ENCODE data around the gene SBF1. TPM values are rescaled to one million over a fixed set of nuclear protein-coding genes. Genes with fewer than 3 reads are reported as not detected.

SBF1 gene, protein sequence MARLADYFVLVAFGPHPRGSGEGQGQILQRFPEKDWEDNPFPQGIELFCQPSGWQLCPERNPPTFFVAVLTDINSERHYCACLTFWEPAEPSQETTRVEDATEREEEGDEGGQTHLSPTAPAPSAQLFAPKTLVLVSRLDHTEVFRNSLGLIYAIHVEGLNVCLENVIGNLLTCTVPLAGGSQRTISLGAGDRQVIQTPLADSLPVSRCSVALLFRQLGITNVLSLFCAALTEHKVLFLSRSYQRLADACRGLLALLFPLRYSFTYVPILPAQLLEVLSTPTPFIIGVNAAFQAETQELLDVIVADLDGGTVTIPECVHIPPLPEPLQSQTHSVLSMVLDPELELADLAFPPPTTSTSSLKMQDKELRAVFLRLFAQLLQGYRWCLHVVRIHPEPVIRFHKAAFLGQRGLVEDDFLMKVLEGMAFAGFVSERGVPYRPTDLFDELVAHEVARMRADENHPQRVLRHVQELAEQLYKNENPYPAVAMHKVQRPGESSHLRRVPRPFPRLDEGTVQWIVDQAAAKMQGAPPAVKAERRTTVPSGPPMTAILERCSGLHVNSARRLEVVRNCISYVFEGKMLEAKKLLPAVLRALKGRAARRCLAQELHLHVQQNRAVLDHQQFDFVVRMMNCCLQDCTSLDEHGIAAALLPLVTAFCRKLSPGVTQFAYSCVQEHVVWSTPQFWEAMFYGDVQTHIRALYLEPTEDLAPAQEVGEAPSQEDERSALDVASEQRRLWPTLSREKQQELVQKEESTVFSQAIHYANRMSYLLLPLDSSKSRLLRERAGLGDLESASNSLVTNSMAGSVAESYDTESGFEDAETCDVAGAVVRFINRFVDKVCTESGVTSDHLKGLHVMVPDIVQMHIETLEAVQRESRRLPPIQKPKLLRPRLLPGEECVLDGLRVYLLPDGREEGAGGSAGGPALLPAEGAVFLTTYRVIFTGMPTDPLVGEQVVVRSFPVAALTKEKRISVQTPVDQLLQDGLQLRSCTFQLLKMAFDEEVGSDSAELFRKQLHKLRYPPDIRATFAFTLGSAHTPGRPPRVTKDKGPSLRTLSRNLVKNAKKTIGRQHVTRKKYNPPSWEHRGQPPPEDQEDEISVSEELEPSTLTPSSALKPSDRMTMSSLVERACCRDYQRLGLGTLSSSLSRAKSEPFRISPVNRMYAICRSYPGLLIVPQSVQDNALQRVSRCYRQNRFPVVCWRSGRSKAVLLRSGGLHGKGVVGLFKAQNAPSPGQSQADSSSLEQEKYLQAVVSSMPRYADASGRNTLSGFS (N-terminal part only)
- 39.3 TPM for polyA plus RNA-seq (2013, experiment 1 of 2)
- polyA plus RNA-seq (2013, experiment 2 of 2) = 38.7 TPM

DNA sequence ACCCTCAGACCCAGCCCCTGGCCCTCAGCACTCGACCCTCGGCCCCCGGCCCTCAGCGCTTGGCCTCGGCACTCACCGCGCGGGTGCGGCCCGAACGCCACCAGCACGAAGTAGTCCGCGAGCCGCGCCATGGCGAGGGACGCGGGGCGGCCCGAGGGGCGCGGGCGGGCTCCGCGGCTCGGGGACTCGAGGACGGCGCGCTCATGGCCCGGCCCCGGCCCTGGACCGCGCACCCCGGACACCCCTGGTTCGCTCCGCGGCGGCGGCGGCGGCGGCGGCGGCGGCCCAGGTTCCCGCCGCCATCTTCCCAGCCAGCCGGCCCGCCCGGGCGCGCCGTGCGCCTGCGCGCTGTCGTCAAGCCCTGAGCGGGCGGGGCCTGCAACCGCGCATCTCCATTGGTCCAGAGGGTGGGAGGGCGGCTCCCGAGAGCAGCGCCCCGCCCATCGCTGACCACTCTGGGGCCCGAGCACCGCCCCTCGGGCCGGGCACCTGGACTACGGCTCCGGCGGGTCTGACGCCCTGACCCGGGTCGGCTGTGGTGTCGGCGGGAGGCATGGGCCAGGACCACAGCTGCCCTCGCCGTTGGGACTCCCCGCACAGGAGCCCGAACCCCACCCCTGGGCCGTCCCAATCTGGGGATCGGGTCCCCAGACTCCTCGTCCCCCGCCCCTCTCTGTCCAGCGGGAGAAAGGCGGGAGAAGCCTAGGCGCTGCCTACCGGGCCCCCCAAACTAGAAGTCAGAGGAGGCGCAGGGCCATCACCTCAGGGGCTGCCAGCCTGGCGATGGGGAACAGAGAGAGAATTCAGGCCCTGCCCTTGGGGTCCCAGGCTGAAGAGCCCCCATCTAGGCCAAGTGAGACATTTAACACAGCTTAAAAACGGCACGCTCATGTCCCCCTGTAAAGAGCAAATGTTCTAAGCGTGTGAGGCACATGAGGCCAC is at the start of gene SBF1:
Gene SBF1, minus strand, starts transcription at position 326 of the 942 bp plus-strand sequence. Its CDS starts 195 bp downstream, at position 131.
- Histone ChIP-seq H2BK5ac (ENCODE audit: low read length) (peak within 1 kb of the TSS; percentile 39), H3K4me3 (ENCODE audit: low read length in 2 of 2) (peak within 1 kb of the TSS; percentile 80 to 95), H4K91ac (ENCODE audit: low read depth, low read length, poor library complexity) (no peak within 1 kb of the TSS), H2BK120ac (ENCODE audit: low read depth, low read length) (peak within 1 kb of the TSS; percentile 3), H2AK5ac (ENCODE audit: low read depth, low read length) (peak within 1 kb of the TSS; percentile 98), H3K79me1 (ENCODE audit: low read depth, low read length) (peaks cover 42% of the 10 kb centered on the region), H3K9ac (ENCODE audit: low read depth, low read length, poor library complexity) (peak within 1 kb of the TSS; percentile 99), H3K27ac (replicated peaks; ENCODE audit: low read length) (no peak within 1 kb of the TSS), H3K4me2 (ENCODE audit: insufficient read depth, low read length, poor library complexity, severe bottlenecking) (peak within 1 kb of the TSS; percentile 100), H2BK15ac (ENCODE audit: low read length) (peak within 1 kb of the TSS; percentile 93), H3K36me3 (replicated peaks in 1 of 2; ENCODE audit: control insufficient read depth in 2 of 2, insufficient read depth in 2 of 2, low read length in 2 of 2) (peaks cover 0 to 25% of the 10 kb centered on the region in 2 donors), H3K9me3 (replicated peaks in 1 of 2; ENCODE audit: control insufficient read depth in 2 of 2, insufficient read depth in 1 of 2, low read depth in 1 of 2, low read length in 2 of 2) (peaks cover 2 to 4% of the 10 kb centered on the region in 2 donors), H3K4ac (ENCODE audit: low read length) (peak within 1 kb of the TSS; percentile 6), H3K23ac (ENCODE audit: low read depth, low read length, poor library complexity) (peak within 1 kb of the TSS; percentile 97), H3K27me3 (ENCODE audit: control insufficient read depth in 3 of 3, insufficient read depth in 3 of 3, low read depth in 1 of 3, low read length in 3 of 3) (peaks cover 0 to 9% (median 4%) of the 10 kb centered on the region in 3 experiments), H4K8ac (ENCODE audit: low read depth, low read length) (no peak within 1 kb of the TSS), H2AFZ (ENCODE audit: low read length) (peak within 1 kb of the TSS; percentile 97), H2BK12ac (ENCODE audit: low read length) (peak within 1 kb of the TSS; percentile 73), H3K18ac (ENCODE audit: low read length) (peak within 1 kb of the TSS; percentile 97), H3K4me1 (ENCODE audit: control insufficient read depth in 2 of 2, insufficient read depth in 1 of 2, low read depth in 1 of 2, low read length in 2 of 2) (peaks cover 10 to 15% of the 10 kb centered on the region in 2 donors), H3K14ac (ENCODE audit: low read length) (peak within 1 kb of the TSS; percentile 56)
- WGBS, 2 donors (ENCODE audit: extremely low coverage in 2 of 2, insufficient read length in 2 of 2, insufficient replicate concordance in 1 of 2) = no CpG with 5 or more reads among the region's 97 CpGs
- peak; percentile 91 for DNase-seq (ENCODE audit: low spot score)

DNA sequence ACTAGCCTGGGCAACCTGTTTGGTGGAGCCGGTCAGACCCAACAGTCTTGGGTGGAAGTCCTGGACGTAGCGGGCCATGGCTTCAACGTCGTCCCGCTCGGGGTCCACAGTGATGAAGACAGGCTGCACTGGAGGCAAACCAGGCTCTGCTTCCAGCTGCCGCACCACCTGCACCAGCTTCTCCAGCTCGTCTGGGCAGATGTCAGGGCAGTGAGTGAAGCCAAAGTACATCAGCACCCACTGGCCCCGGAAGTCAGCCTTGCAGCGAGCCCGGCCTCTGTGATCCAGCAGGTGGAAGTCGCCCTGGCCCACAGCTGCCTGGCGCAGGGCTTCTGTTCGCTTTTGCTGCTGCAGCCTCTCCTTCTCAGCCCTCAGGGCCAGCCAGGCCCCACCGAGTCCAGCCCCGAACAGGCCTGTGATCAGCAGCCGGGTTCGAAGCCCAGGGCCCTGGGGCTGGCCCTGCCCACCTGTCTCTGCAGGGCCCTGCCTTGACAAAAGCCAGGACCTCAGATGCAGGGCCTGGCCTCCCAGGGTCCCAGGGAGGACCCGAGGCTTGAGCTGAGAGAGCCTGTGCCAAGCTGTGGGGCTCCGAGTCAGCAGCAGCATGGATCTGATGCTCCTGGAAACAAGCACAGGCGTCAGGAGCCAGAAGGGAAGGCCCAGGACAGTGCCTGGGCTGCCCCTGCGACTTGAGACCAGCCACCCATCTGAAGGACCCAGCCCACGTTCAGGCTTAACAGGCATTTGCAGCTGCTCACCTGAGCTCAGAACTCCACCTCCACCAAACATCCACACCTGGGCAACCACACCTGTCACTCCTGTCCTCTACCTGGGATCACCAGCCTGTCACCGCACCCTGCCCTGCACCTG is 49.2 kb upstream of the SBF1 start:
- H3K27me3 ChIP-seq (ENCODE audit: control insufficient read depth in 3 of 3, insufficient read depth in 3 of 3, low read depth in 1 of 3, low read length in 3 of 3) = peaks cover 0 to 5% (median 0%) of the 10 kb centered on the region in 3 experiments
- H3K14ac ChIP-seq (ENCODE audit: low read length) = no peak overlapping the region
- no CpG with 5 or more reads among the region's 25 CpGs for WGBS, 2 donors (ENCODE audit: extremely low coverage in 2 of 2, insufficient read length in 2 of 2, insufficient replicate concordance in 1 of 2)
- H3K4me2 ChIP-seq (ENCODE audit: insufficient read depth, low read length, poor library complexity, severe bottlenecking) = no peak overlapping the region
- H2AFZ ChIP-seq (ENCODE audit: low read length) = no peak overlapping the region
- H3K23ac ChIP-seq (ENCODE audit: low read depth, low read length, poor library complexity) = no peak overlapping the region
- H4K8ac ChIP-seq (ENCODE audit: low read depth, low read length) = no peak overlapping the region
- peak overlapping the region; percentile 74 for H3K9ac ChIP-seq (ENCODE audit: low read depth, low read length, poor library complexity)
- no peak overlapping the region for H2BK12ac ChIP-seq (ENCODE audit: low read length)
- no peak overlapping the region for H2AK5ac ChIP-seq (ENCODE audit: low read depth, low read length)
- no peak overlapping the region for H2BK5ac ChIP-seq (ENCODE audit: low read length)
- no peak overlapping the region for H4K91ac ChIP-seq (ENCODE audit: low read depth, low read length, poor library complexity)
- DNase-seq (ENCODE audit: low spot score) = no peak
- H3K18ac ChIP-seq (ENCODE audit: low read length) = no peak overlapping the region
- peaks cover 11 to 17% of the 10 kb centered on the region in 2 donors for H3K4me1 ChIP-seq (ENCODE audit: control insufficient read depth in 2 of 2, insufficient read depth in 1 of 2, low read depth in 1 of 2, low read length in 2 of 2)
- H3K79me1 ChIP-seq (ENCODE audit: low read depth, low read length) = peaks cover 12% of the 10 kb centered on the region
- H3K4ac ChIP-seq (ENCODE audit: low read length) = no peak overlapping the region
- no peak overlapping the region for H2BK15ac ChIP-seq (ENCODE audit: low read length)
- no peak overlapping the region for H2BK120ac ChIP-seq (ENCODE audit: low read depth, low read length)
- peak overlapping the region; percentile 38 to 84 for H3K4me3 ChIP-seq (ENCODE audit: low read length in 2 of 2)
- peaks cover 40 to 51% of the 10 kb centered on the region in 2 donors for H3K36me3 ChIP-seq (replicated peaks in 1 of 2; ENCODE audit: control insufficient read depth in 2 of 2, insufficient read depth in 2 of 2, low read length in 2 of 2)
- peaks cover 2 to 6% of the 10 kb centered on the region in 2 donors for H3K9me3 ChIP-seq (replicated peaks in 1 of 2; ENCODE audit: control insufficient read depth in 2 of 2, insufficient read depth in 1 of 2, low read depth in 1 of 2, low read length in 2 of 2)
- H3K27ac ChIP-seq (replicated peaks; ENCODE audit: low read length) = no peak overlapping the region

DNA sequence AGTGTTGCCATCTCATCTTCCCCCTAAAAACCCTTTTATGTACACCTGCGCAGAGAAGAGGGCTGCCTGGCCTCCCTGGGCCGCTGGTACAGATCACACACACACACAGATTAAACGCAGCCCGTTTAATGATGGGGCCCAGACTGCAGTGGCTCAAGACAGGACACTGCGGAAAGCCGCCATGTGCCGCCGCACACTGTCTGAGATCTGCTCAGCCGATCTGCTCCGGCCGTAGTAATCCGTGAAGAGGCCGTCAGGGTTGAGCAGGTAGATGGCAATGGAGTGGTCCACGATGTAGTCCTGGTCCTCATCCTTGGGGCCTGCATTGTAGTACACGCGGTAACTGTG is 48.6 kb upstream of the SBF1 start:
- peaks cover 12% of the 10 kb centered on the region for H3K79me1 ChIP-seq (ENCODE audit: low read depth, low read length)
- no peak overlapping the region for H2BK5ac ChIP-seq (ENCODE audit: low read length)
- H3K4me3 ChIP-seq (ENCODE audit: low read length in 2 of 2) = no peak overlapping the region
- H2AFZ ChIP-seq (ENCODE audit: low read length) = no peak overlapping the region
- peak overlapping the region; percentile 55 for H3K23ac ChIP-seq (ENCODE audit: low read depth, low read length, poor library complexity)
- H3K4ac ChIP-seq (ENCODE audit: low read length) = no peak overlapping the region
- peaks cover 44 to 58% of the 10 kb centered on the region in 2 donors for H3K36me3 ChIP-seq (replicated peaks in 1 of 2; ENCODE audit: control insufficient read depth in 2 of 2, insufficient read depth in 2 of 2, low read length in 2 of 2)
- H3K18ac ChIP-seq (ENCODE audit: low read length) = no peak overlapping the region
- no peak overlapping the region for H3K4me2 ChIP-seq (ENCODE audit: insufficient read depth, low read length, poor library complexity, severe bottlenecking)
- no peak for DNase-seq (ENCODE audit: low spot score)
- no peak overlapping the region for H4K8ac ChIP-seq (ENCODE audit: low read depth, low read length)
- no peak overlapping the region for H3K9ac ChIP-seq (ENCODE audit: low read depth, low read length, poor library complexity)
- no peak overlapping the region for H3K27ac ChIP-seq (replicated peaks; ENCODE audit: low read length)
- H3K14ac ChIP-seq (ENCODE audit: low read length) = no peak overlapping the region
- no peak overlapping the region for H2BK120ac ChIP-seq (ENCODE audit: low read depth, low read length)
- H2BK12ac ChIP-seq (ENCODE audit: low read length) = no peak overlapping the region
- no peak overlapping the region for H2AK5ac ChIP-seq (ENCODE audit: low read depth, low read length)
- H2BK15ac ChIP-seq (ENCODE audit: low read length) = no peak overlapping the region
- H3K9me3 ChIP-seq (replicated peaks in 1 of 2; ENCODE audit: control insufficient read depth in 2 of 2, insufficient read depth in 1 of 2, low read depth in 1 of 2, low read length in 2 of 2) = peaks cover under 1 to 3% of the 10 kb centered on the region in 2 donors
- H3K4me1 ChIP-seq (ENCODE audit: control insufficient read depth in 2 of 2, insufficient read depth in 1 of 2, low read depth in 1 of 2, low read length in 2 of 2) = peaks cover 11 to 17% of the 10 kb centered on the region in 2 donors
- H4K91ac ChIP-seq (ENCODE audit: low read depth, low read length, poor library complexity) = no peak overlapping the region
- WGBS, 2 donors (ENCODE audit: extremely low coverage in 2 of 2, insufficient read length in 2 of 2, insufficient replicate concordance in 1 of 2) = no CpG with 5 or more reads among the region's 16 CpGs
- peaks cover 0 to under 1% (median 0%) of the 10 kb centered on the region in 3 experiments for H3K27me3 ChIP-seq (ENCODE audit: control insufficient read depth in 3 of 3, insufficient read depth in 3 of 3, low read depth in 1 of 3, low read length in 3 of 3)

Measured in neuronal stem cell (in vitro differentiated cells).